Thyroid gland (tissue), 4 donors: Measurements from ENCODE around the gene DGKZ. TPM values are rescaled to one million over a fixed set of nuclear protein-coding genes. Genes with fewer than 3 reads are reported as not detected.
A peak's percentile ranks its signal among the peaks of the same experiment; 100 is the strongest.

Experiments used
- DNase-seq, 2 donors: peaks; one replicate each; pipeline ENCODE4 v3.0.0-alpha.2; 2019
- H3K27ac ChIP-seq, 3 donors: fragments of 200-600 bp; sonication (generic); 1 replicate in 2 of 3; 2 replicates in 1 of 3; pipeline ENCODE4 v1.5.1; 2016 to 2019; ENCODE audit warnings: mild to moderate bottlenecking in 1 of 3, moderate library complexity in 1 of 3
- H3K27me3 ChIP-seq: fragments of 200-600 bp; sonication (generic); one replicate; pipeline ENCODE4 v1.5.1; 2019
- H3K36me3 ChIP-seq, 2 donors: fragments of 200-600 bp; sonication (generic); one replicate each; pipeline ENCODE4 v1.5.1; 2016 to 2019
- H3K4me1 ChIP-seq, 2 donors: fragments of 200-600 bp; sonication (generic); one replicate each; pipeline ENCODE4 v1.5.1; 2017 to 2019
- H3K4me3 ChIP-seq, 3 donors: fragments of 200-600 bp; sonication (generic); replicated peaks in 1 of 3; 1 replicate in 2 of 3; 2 replicates in 1 of 3; pipeline ENCODE4 v1.5.1; 2016; ENCODE audit warnings: mild to moderate bottlenecking in 1 of 3
- H3K9me3 ChIP-seq: fragments of 200-600 bp; sonication (generic); one replicate; pipeline ENCODE4 v1.5.1; 2017
- CTCF ChIP-seq, 6 experiments: fragments of 200-600 bp in 3 of 6; fragments of 450-650 bp in 3 of 6; sonication (generic) in 3 of 6; IDR thresholded peaks; one replicate each; pipeline ENCODE4 v1.5.1; 2016 to 2019; ENCODE audit warnings: antibody characterized with exemption in 6 of 6, mild to moderate bottlenecking in 2 of 6, inconsistent platforms in 1 of 6, moderate library complexity in 1 of 6
- POLR2A ChIP-seq, 2 donors: fragments of 450-650 bp; IDR thresholded peaks; one replicate each; pipeline ENCODE4 v1.6.1; 2017; ENCODE audit warnings: antibody characterized with exemption in 2 of 2, mild to moderate bottlenecking in 2 of 2, moderate library complexity in 1 of 2
- WGBS, 2 donors: methylation state at CpG; one replicate each; pipeline ENCODE4 v1.1.5; 2017; 5-methylcytosine and 5-hydroxymethylcytosine counted together
- intact Hi-C: fragments of 100-400 bp; cut with DNase I; formaldehyde crosslinking; loops from one replicate; pipeline ENCODE4 v1.15.1; 2023
- total RNA-seq, 4 donors: library from RNA; depleted of rRNA; stranded (reverse); fragments of >200 nt; gene quantifications; one replicate each; pipeline ENCODE4 v1.2.3, GENCODE V29; 2016

DGKZ gene
- total RNA-seq = 10 to 100 TPM; 29.7 to 53.5 (median 41.8) TPM

GRCh38 chr11:46346886-46347636 is at the start of gene DGKZ:
TSS of gene DGKZ (plus strand) at chr11:46347463. CDS start at chr11:46347660, 197 bp downstream.
- peaks cover 6 to 17% of the 10 kb centered on the region in 2 donors for H3K4me1 ChIP-seq
- DNase-seq = peak; percentile 84 to 87
- H3K27ac ChIP-seq = peak within 1 kb of the TSS in 1 of 3 donors; percentile 41
- H3K9me3 ChIP-seq = no peaks in the 10 kb centered on the region
- TF ChIP-seq POLR2A (IDR thresholded peaks at IDR 0.05) (peak in 1 of 2 donors; percentile 65), CTCF (IDR thresholded peaks at IDR 0.05) (peak in 5 of 6 experiments; percentile 34 to 100 (median 99))
- 9 to 25% methylated on average over 38 to 58 of the region's 80 CpGs for WGBS, 2 donors
- intact Hi-C loops = no loop called here
- no peaks in the 10 kb centered on the region for H3K27me3 ChIP-seq
- H3K4me3 ChIP-seq = peak within 1 kb of the TSS; percentile 66 to 86 (median 81)
- H3K36me3 ChIP-seq = no peaks in the 10 kb centered on the region

GRCh38 chr11:46298699-46299433 is 48.4 kb upstream of the DGKZ start:
- Histone ChIP-seq H3K9me3 (no peaks in the 10 kb centered on the region), H3K27ac (no peak overlapping the region), H3K27me3 (no peaks in the 10 kb centered on the region), H3K36me3 (no peaks in the 10 kb centered on the region), H3K4me3 (no peak overlapping the region), H3K4me1 (peaks cover 22 to 24% of the 10 kb centered on the region in 2 donors)
- TF ChIP-seq POLR2A (IDR thresholded peaks at IDR 0.05) = no peak
- TF ChIP-seq CTCF (IDR thresholded peaks at IDR 0.05) = no peak
- 70 to 78% methylated on average over 8 of the region's 8 CpGs for WGBS, 2 donors
- no peak for DNase-seq
- intact Hi-C loops = no loop called here

GRCh38 chr11:46299451-46299961 is 47.8 kb upstream of the DGKZ start:
- WGBS, 2 donors = 62 to 87% methylated on average over 5 of the region's 5 CpGs
- no peaks in the 10 kb centered on the region for H3K36me3 ChIP-seq
- H3K4me3 ChIP-seq = no peak overlapping the region
- peaks cover 22 to 24% of the 10 kb centered on the region in 2 donors for H3K4me1 ChIP-seq
- H3K27me3 ChIP-seq = no peaks in the 10 kb centered on the region
- intact Hi-C loops = no loop called here
- no peak for DNase-seq
- H3K9me3 ChIP-seq = no peaks in the 10 kb centered on the region
- TF ChIP-seq CTCF (IDR thresholded peaks at IDR 0.05) = no peak
- no peak for TF ChIP-seq POLR2A (IDR thresholded peaks at IDR 0.05)
- H3K27ac ChIP-seq = no peak overlapping the region

- H3K27ac ChIP-seq = no peak overlapping the region
- TF ChIP-seq POLR2A (IDR thresholded peaks at IDR 0.05) = no peak
- TF ChIP-seq CTCF (IDR thresholded peaks at IDR 0.05) = no peak
Observed at GRCh38 chr11:46300270-46300669, 47.0 kb upstream of the DGKZ start.

More at GRCh38 chr11:46300270-46300669, 47.0 kb upstream of the DGKZ start:
- no peaks in the 10 kb centered on the region for H3K27me3 ChIP-seq
- intact Hi-C loops = no loop called here
- peaks cover 17 to 18% of the 10 kb centered on the region in 2 donors for H3K4me1 ChIP-seq
- DNase-seq = no peak
- H3K36me3 ChIP-seq = no peaks in the 10 kb centered on the region
- 92 to 100% methylated on average over 3 to 5 of the region's 7 CpGs for WGBS, 2 donors
- no peaks in the 10 kb centered on the region for H3K9me3 ChIP-seq
- H3K4me3 ChIP-seq = no peak overlapping the region
